GM19438 (cell line): Measurements from ENCODE around the gene ABTB2.
"Not testable (repeated sequence)": the region's sequence is repeated elsewhere in the genome, so short reads cannot be mapped to it uniquely, and the experiment has no call there.

Source experiments
- ATAC-seq: cut with Tn5 transposase; IDR thresholded peaks from one replicate; pipeline ENCODE4 v1.9.1; 2021; ENCODE audit warnings: low read depth; ENCODE audit not compliant: unreplicated experiment

ABTB2 gene

GRCh38 chr11:34357701-34358257 lies at the start of gene ABTB2:
ABTB2 (minus strand) TSS chr11:34358010.
- ATAC-seq = peak; percentile 85

GRCh38 chr11:34407121-34407813 lies 49.5 kb upstream of the ABTB2 start:
- no peak for ATAC-seq

- ATAC-seq = no peak
Observed at GRCh38 chr11:34406413-34406812, 48.6 kb upstream of the ABTB2 start.

- no peak for ATAC-seq
Observed at GRCh38 chr11:34405079-34405858, 47.5 kb upstream of the ABTB2 start.

GRCh38 chr11:34404280-34404679 lies 46.5 kb upstream of the ABTB2 start:
- ATAC-seq = no peak

GRCh38 chr11:34403431-34403830 lies 45.6 kb upstream of the ABTB2 start:
- ATAC-seq = no peak

- ATAC-seq = no peak
Observed at GRCh38 chr11:34397811-34398210, 40.0 kb upstream of the ABTB2 start.

GRCh38 chr11:34397120-34397519 lies 39.3 kb upstream of the ABTB2 start:
- no peak for ATAC-seq

- no peak for ATAC-seq
Observed at GRCh38 chr11:34395916-34396550, 38.2 kb upstream of the ABTB2 start.

- no peak for ATAC-seq
Observed at GRCh38 chr11:34394771-34395300, 37.0 kb upstream of the ABTB2 start.

GRCh38 chr11:34387653-34388052 lies 29.8 kb upstream of the ABTB2 start:
- ATAC-seq = no peak

- ATAC-seq = not testable (repeated sequence)
Observed at GRCh38 chr11:34386356-34386755, 28.5 kb upstream of the ABTB2 start.

GRCh38 chr11:34382532-34383276 lies 24.9 kb upstream of the ABTB2 start:
- ATAC-seq = no peak

GRCh38 chr11:34381775-34382174 lies 24.0 kb upstream of the ABTB2 start:
- no peak for ATAC-seq

GRCh38 chr11:34380696-34381095 lies 22.9 kb upstream of the ABTB2 start:
- ATAC-seq = no peak

GRCh38 chr11:34379539-34379938 lies 21.7 kb upstream of the ABTB2 start:
- no peak for ATAC-seq

- ATAC-seq = no peak
Observed at GRCh38 chr11:34379079-34379478, 21.3 kb upstream of the ABTB2 start.

GRCh38 chr11:34373727-34374126 lies 15.9 kb upstream of the ABTB2 start:
- no peak for ATAC-seq

GRCh38 chr11:34366522-34366921 lies 8.7 kb upstream of the ABTB2 start:
- ATAC-seq = no peak

GRCh38 chr11:34364102-34364501 lies 6.3 kb upstream of the ABTB2 start:
- no peak for ATAC-seq
